DND-41 (cell line): Measurements from ENCODE around the gene HOMER1.

Source experiments
- EZH2 ChIP-seq: IDR thresholded peaks from 3 replicates; pipeline ENCODE4 v1.6.1; 2012; ENCODE audit warnings: borderline replicate concordance, low read depth, mild to moderate bottlenecking, moderate library complexity, low read length, inconsistent platforms; ENCODE audit not compliant: severe bottlenecking
- TF ChIP-seq, protein P1 (sequence below): IDR thresholded peaks from 2 replicates; pipeline ENCODE4 v1.5.1; 2012; ENCODE audit warnings: borderline replicate concordance, low read length, moderate library complexity, mild to moderate bottlenecking; ENCODE audit not compliant: poor library complexity, severe bottlenecking; ENCODE audit errors: extremely low read depth

DNA sequence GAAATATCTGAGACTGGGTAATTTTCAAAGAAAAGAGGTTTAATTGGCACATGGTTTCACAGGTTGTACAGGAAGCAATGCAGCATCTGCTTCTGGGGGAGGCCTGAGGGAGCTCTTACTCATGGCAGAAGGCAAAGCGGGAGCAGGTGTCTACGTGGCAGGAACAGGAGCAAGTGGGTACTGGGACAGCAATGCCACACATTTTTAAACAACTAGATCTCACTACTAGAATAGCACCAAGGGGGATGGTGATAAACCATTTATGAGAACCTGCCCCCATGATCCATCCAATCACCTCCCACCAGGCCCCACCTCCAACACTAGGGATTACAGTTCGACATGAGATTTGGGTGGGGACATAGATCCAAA lies 47.6 kb upstream of the HOMER1 start:
- TF ChIP-seq, protein P1, sequence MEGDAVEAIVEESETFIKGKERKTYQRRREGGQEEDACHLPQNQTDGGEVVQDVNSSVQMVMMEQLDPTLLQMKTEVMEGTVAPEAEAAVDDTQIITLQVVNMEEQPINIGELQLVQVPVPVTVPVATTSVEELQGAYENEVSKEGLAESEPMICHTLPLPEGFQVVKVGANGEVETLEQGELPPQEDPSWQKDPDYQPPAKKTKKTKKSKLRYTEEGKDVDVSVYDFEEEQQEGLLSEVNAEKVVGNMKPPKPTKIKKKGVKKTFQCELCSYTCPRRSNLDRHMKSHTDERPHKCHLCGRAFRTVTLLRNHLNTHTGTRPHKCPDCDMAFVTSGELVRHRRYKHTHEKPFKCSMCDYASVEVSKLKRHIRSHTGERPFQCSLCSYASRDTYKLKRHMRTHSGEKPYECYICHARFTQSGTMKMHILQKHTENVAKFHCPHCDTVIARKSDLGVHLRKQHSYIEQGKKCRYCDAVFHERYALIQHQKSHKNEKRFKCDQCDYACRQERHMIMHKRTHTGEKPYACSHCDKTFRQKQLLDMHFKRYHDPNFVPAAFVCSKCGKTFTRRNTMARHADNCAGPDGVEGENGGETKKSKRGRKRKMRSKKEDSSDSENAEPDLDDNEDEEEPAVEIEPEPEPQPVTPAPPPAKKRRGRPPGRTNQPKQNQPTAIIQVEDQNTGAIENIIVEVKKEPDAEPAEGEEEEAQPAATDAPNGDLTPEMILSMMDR, result no peak
- TF ChIP-seq EZH2, result no peak
